HepG2 (cell line): Measurements from ENCODE around the gene FAM120B. TPM values are rescaled to one million over a fixed set of nuclear protein-coding genes. Genes with fewer than 3 reads are reported as not detected.

Experiments
- ATAC-seq: fragments of 200-7000 bp; cut with Tn5 transposase; 3 replicates; pipeline ENCODE4 v1.9.1; 2020; ENCODE audit warnings: mild to moderate bottlenecking, moderate library complexity
- BruUV-seq: library from RNA; stranded (reverse); fragments of 400-500 nt; replicated peaks from 2 replicates; lab custom pipeline; 2021; lab: Mats Ljungman, UMichigan
- CTCF ChIA-PET: fragments of 300-600 bp; formaldehyde crosslinking; extraction: SDS; loops from one replicate; lab custom pipeline; 2021; ENCODE audit warnings: low total read pairs, inconsistent platforms, low intra/inter-chr PET ratio; lab: Yijun Ruan, JAX
- POLR2A ChIA-PET: fragments of 350-600 bp; sonication (Branson Sonifier 250); formaldehyde crosslinking; loops from one replicate; lab custom pipeline; 2020; ENCODE audit warnings: antibody characterized with exemption, inconsistent platforms; lab: Yijun Ruan, JAX
- DNase-seq: peaks from one replicate; pipeline ENCODE4 v3.0.0-alpha.2; 2015; ENCODE audit warnings: low spot score
- FAIRE-seq: peaks from 3 replicates; lab custom pipeline; 2011; peaks lifted over from hg19 to GRCh38; lab: Jason Lieb, UNC
- H2AFZ ChIP-seq: one replicate; pipeline ENCODE4 v1.6.1; 2011; ENCODE audit warnings: low read length, inconsistent platforms
- H3K27ac ChIP-seq: fragments of 300-600 bp; 3 replicates; pipeline ENCODE4 v1.8.0; 2011; ENCODE audit warnings: mixed run types, mild to moderate bottlenecking, mixed read lengths, low read length, inconsistent platforms; ENCODE audit not compliant: insufficient read depth; ENCODE audit errors: extremely low read length
- H3K27me3 ChIP-seq, 2 experiments: fragments of 200-600 bp in 1 of 2; 2 replicates in 1 of 2; 3 replicates in 1 of 2; pipeline versions ENCODE4 v1.6.0 to v1.8.0; 2011; ENCODE audit warnings: low read length in 2 of 2, mild to moderate bottlenecking in 2 of 2, moderate library complexity in 2 of 2, inconsistent platforms in 1 of 2; ENCODE audit not compliant: insufficient read depth in 2 of 2, control insufficient read depth in 1 of 2
- H3K36me3 ChIP-seq, 2 experiments: fragments of 200-600 bp in 1 of 2; replicated peaks in 1 of 2; 2 replicates in 1 of 2; 3 replicates in 1 of 2; pipeline versions ENCODE4 v1.5.1 to v1.8.0; 2011; ENCODE audit warnings: low read length in 2 of 2, inconsistent platforms in 1 of 2; ENCODE audit not compliant: insufficient read depth in 2 of 2, control insufficient read depth in 1 of 2
- H3K4me1 ChIP-seq: 2 replicates; pipeline ENCODE4 v1.5.1; 2012; ENCODE audit warnings: low read length, inconsistent platforms; ENCODE audit not compliant: insufficient read depth
- H3K4me2 ChIP-seq: 2 replicates; pipeline ENCODE4 v1.6.0; 2011; ENCODE audit warnings: low read depth, low read length, inconsistent platforms
- H3K4me3 ChIP-seq, 3 experiments: fragments of 200-600 bp in 1 of 3; sonication (generic), shearing (Covaris generic) in 1 of 3; replicated peaks in 1 of 3; 2 replicates each; pipeline ENCODE4 v1.5.1; 2011 to 2016; ENCODE audit warnings: low read length in 3 of 3, inconsistent platforms in 2 of 3, low read depth in 2 of 3, mild to moderate bottlenecking in 2 of 3, control low read depth in 1 of 3, mixed read lengths in 1 of 3; ENCODE audit not compliant: insufficient read depth in 1 of 3
- H3K79me2 ChIP-seq: one replicate; pipeline ENCODE4 v1.6.1; 2011; ENCODE audit warnings: low read length, inconsistent platforms; ENCODE audit not compliant: insufficient read depth
- H3K9ac ChIP-seq: 2 replicates; pipeline ENCODE4 v1.6.0; 2011; ENCODE audit warnings: mild to moderate bottlenecking, low read depth, low read length, inconsistent platforms; ENCODE audit not compliant: insufficient read depth
- H3K9me3 ChIP-seq: 2 replicates; pipeline ENCODE4 v1.5.1; 2012; ENCODE audit warnings: mild to moderate bottlenecking, low read length
- H4K20me1 ChIP-seq: 2 replicates; pipeline ENCODE4 v1.6.0; 2011; ENCODE audit warnings: inconsistent platforms, mild to moderate bottlenecking, low read length, moderate library complexity; ENCODE audit not compliant: insufficient read depth
- ASH2L ChIP-seq: fragments of 300-600, 200-600 bp; sonication (generic); IDR thresholded peaks from 2 replicates; pipeline ENCODE4 v1.7.0; 2017; ENCODE audit warnings: low read depth, mild to moderate bottlenecking, moderate library complexity, mixed read lengths, low read length; ENCODE audit not compliant: insufficient read length
- FOSL2 ChIP-seq: sonication (generic); formaldehyde crosslinking; IDR thresholded peaks from 2 replicates; pipeline ENCODE4 v1.4.0; 2020; ENCODE audit warnings: missing genetic modification reagents
- HES4 ChIP-seq: sonication (generic); formaldehyde crosslinking; IDR thresholded peaks from 2 replicates; pipeline ENCODE4 v1.9.0; 2021; ENCODE audit warnings: mild to moderate bottlenecking, missing genetic modification reagents, borderline replicate concordance
- HNRNPL ChIP-seq: fragments of 200-400 bp; formaldehyde crosslinking; IDR thresholded peaks from 2 replicates; pipeline ENCODE4 v1.6.1; 2017; ENCODE audit warnings: mild to moderate bottlenecking, low read depth, low read length
- IKZF1 ChIP-seq: fragments of 450-650 bp; IDR thresholded peaks from 2 replicates; pipeline ENCODE4 v1.7.1; 2016
- KLF6 ChIP-seq: IDR thresholded peaks from 2 replicates; pipeline ENCODE4 v1.8.0; 2016; ENCODE audit warnings: missing biosample characterization, missing genetic modification reagents
- LCORL ChIP-seq, 2 experiments: fragments of 450-650 bp in 1 of 2; sonication (generic) in 1 of 2; formaldehyde crosslinking in 1 of 2; IDR thresholded peaks; 2 replicates each; pipeline versions ENCODE4 v1.5.0 to v1.6.1; 2017 to 2020; ENCODE audit warnings: antibody characterized with exemption in 1 of 2, missing genetic modification reagents in 1 of 2
- MATR3 ChIP-seq: sonication (generic); formaldehyde crosslinking; IDR thresholded peaks from 2 replicates; pipeline ENCODE4 v1.4.0; 2020; ENCODE audit warnings: missing genetic modification reagents
- MED13 ChIP-seq: sonication (generic); formaldehyde crosslinking; IDR thresholded peaks from 2 replicates; pipeline ENCODE4 v1.5.0; 2020; ENCODE audit warnings: missing genetic modification reagents
- MIER2 ChIP-seq: IDR thresholded peaks from 2 replicates; pipeline ENCODE4 v1.6.1; 2016; ENCODE audit warnings: missing biosample characterization, missing genetic modification reagents
- PHF21A ChIP-seq: sonication (generic); formaldehyde crosslinking; IDR thresholded peaks from 2 replicates; pipeline ENCODE4 v1.5.0; 2020; ENCODE audit warnings: mild to moderate bottlenecking, missing genetic modification reagents
- SYNCRIP ChIP-seq: fragments of 200-400 bp; formaldehyde crosslinking; IDR thresholded peaks from 2 replicates; pipeline ENCODE4 v1.6.1; 2018; ENCODE audit warnings: mild to moderate bottlenecking, low read depth, low read length; ENCODE audit not compliant: insufficient read depth
- YEATS4 ChIP-seq: sonication (generic); formaldehyde crosslinking; IDR thresholded peaks from 2 replicates; pipeline ENCODE4 v1.4.0; 2020; ENCODE audit warnings: missing genetic modification reagents, borderline replicate concordance
- ZNF101 ChIP-seq: sonication (generic); formaldehyde crosslinking; IDR thresholded peaks from 2 replicates; pipeline ENCODE4 v1.4.0; 2020; ENCODE audit warnings: mild to moderate bottlenecking, low read depth, missing genetic modification reagents, borderline replicate concordance
- ZNF143 ChIP-seq: sonication (generic); formaldehyde crosslinking; IDR thresholded peaks from 2 replicates; pipeline ENCODE4 v1.4.0; 2020; ENCODE audit warnings: missing genetic modification reagents
- ZNF660 ChIP-seq: sonication (generic); formaldehyde crosslinking; IDR thresholded peaks from 2 replicates; pipeline ENCODE4 v1.5.1; 2020; ENCODE audit warnings: mild to moderate bottlenecking, low read depth, missing genetic modification reagents, borderline replicate concordance
- ZNF75D ChIP-seq: sonication (generic); formaldehyde crosslinking; IDR thresholded peaks from 2 replicates; pipeline ENCODE4 v1.8.1; 2023; ENCODE audit warnings: missing genetic modification reagents, mild to moderate bottlenecking, borderline replicate concordance
- ZNF761 ChIP-seq: sonication (generic); formaldehyde crosslinking; conservative IDR thresholded peaks from 2 replicates; pipeline ENCODE4 v1.4.0; 2020; ENCODE audit warnings: mild to moderate bottlenecking, missing genetic modification reagents
- ZNF878 ChIP-seq: sonication (generic); formaldehyde crosslinking; IDR thresholded peaks from 2 replicates; pipeline ENCODE4 v1.8.1; 2023; ENCODE audit warnings: mild to moderate bottlenecking, missing genetic modification reagents, moderate library complexity
- WGBS: methylation state at CpG from one replicate; pipeline ENCODE4 v1.1.6; 2017; ENCODE audit warnings: low lambda C conversion rate; 5-methylcytosine and 5-hydroxymethylcytosine counted together
- in situ Hi-C: cut with HindIII; loops from 2 replicates; pipeline ENCODE4 v1.10.0; 2017; ENCODE audit warnings: low pct_unique_long_range_greater_than_20kb; ENCODE audit not compliant: extremely low pct_ligation_motif_present
- intact Hi-C: fragments of 100-400 bp; cut with micrococcal nuclease; formaldehyde crosslinking; loops from one replicate; pipeline ENCODE4 v1.10.0; 2022; ENCODE audit not compliant: unreplicated experiment
- polyA plus RNA-seq, 8 experiments: library from polyadenylated mRNA; depleted of rRNA in 3 of 8; stranded (reverse) in 7 of 8; unstranded in 1 of 8; fragments of >200 nt; fragmentation: Illumina TruSeq in 4 of 8; extraction: Trizol in 4 of 8; gene quantifications; 2 replicates each; pipeline versions ENCODE4 v1.2.1 to v1.2.3, GENCODE V29; 2011 to 2016; ENCODE audit warnings: low read depth in 4 of 8, missing spikeins in 1 of 8, mixed read lengths in 1 of 8; ENCODE audit not compliant: insufficient read depth in 1 of 8
- total RNA-seq, 5 experiments: library from RNA; depleted of rRNA; stranded (reverse); fragments of >200 nt; fragmentation: Illumina TruSeq; extraction: Trizol; gene quantifications; 2 replicates each; pipeline ENCODE4 v1.2.3, GENCODE V29; 2016; ENCODE audit warnings: low read depth in 1 of 5
- TF ChIP-seq, protein P1 (sequence below): sonication (generic); formaldehyde crosslinking; IDR thresholded peaks from 2 replicates; pipeline ENCODE4 v1.4.0; 2020; ENCODE audit warnings: mild to moderate bottlenecking, missing genetic modification reagents
- TF ChIP-seq, protein P2 (sequence below): sonication (generic); formaldehyde crosslinking; IDR thresholded peaks from 2 replicates; pipeline ENCODE4 v1.5.0; 2020; ENCODE audit warnings: missing genetic modification reagents
- TF ChIP-seq, protein P3 (sequence below): sonication (generic); formaldehyde crosslinking; IDR thresholded peaks from 2 replicates; pipeline ENCODE4 v1.8.0; 2022; ENCODE audit warnings: mild to moderate bottlenecking, missing genetic modification reagents, moderate library complexity

FAM120B gene
- total and polyA plus RNA-seq, 2 of the 13 experiments (the other 11 are each of a cell fraction or from before 2014, with no cell fraction given) = 9.2 to 10.7 TPM

DNA sequence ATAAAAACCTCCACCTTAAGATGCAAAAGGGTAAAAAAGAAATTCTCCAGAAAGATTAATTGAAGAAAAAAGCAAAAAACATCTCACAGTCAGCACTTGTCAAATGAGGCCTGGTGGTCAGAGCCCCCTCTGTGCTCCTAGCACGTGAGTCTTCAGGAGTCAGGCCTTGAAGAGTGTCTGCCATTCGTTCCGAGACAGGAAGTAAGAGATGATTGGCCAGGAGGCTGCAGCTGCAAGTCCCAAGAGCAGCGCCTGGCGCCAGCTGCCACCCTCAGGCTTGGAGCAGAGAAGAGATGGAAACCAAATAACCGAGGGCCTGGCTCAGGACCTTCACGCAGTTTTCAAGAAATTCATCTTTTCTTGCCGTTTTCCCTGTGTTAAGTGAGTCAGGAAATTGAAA lies 65.0 kb downstream of the FAM120B start (continued):
- TF ChIP-seq YEATS4 (CRISPR knock-in tag) = no peak
- no peak for TF ChIP-seq ZNF143
- no peak for TF ChIP-seq MED13 (CRISPR knock-in tag)
- TF ChIP-seq FOSL2 (CRISPR knock-in tag) = no peak
- no peak for TF ChIP-seq LCORL (IDR thresholded peaks at IDR 0.05)
- no peak for TF ChIP-seq LCORL (CRISPR knock-in tag; IDR thresholded peaks at IDR 0.05)
- no peak for TF ChIP-seq IKZF1
- TF ChIP-seq ZNF878 (CRISPR knock-in tag) = no peak
- no peak for TF ChIP-seq KLF6 (CRISPR knock-in tag)
- TF ChIP-seq ZNF101 (CRISPR knock-in tag) = no peak
- no peak for TF ChIP-seq HES4 (CRISPR knock-in tag)
- no peak for TF ChIP-seq MATR3 (CRISPR knock-in tag)
- TF ChIP-seq, all 625 proteins: peak for 0

DNA sequence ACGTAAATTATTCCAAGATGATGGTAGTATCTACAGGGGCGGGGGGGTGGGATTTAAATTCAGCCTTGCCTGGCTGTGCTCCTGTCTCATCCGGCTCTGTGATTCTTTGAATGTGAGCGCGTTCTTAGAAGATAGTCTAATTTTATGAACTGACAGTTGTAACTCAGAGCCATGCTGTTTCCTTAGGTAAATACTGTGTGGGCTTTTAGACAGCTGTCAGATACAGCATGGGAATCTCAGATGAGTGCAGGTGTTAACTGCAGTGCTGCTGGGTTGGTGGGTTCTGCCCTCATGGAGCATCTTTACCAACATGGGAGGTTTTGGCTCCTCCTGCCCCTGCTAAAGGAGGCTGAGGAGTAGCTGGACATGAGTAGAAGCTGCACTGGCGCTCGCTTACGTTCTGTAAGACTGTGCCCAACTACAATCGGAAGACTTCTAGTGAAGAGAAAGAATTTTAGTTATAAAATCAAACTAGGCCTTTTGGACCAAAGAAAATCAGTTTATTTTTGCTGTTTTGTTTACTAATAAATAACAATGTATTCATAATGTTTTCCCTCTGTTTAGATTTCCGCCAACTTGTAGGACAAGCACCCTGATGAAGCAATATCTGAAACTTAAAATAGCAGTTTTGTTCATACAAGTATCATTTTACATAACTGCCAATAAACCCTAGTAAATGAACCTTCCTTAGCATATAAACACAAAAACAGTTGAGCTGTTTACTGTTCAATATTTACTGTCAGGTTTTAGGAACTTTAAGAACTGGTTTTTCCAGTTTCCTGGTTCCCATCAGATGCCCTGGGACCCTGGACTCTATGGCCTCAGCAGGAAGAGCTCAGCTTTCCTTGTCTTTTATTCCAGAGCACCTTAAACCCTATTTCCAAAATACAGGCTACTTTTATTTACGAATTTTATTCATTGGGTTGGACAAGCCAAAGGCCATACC lies 66.1 kb downstream of the FAM120B start:
- WGBS = 97% methylated on average over 11 of the region's 11 CpGs
- TF ChIP-seq, protein P1, sequence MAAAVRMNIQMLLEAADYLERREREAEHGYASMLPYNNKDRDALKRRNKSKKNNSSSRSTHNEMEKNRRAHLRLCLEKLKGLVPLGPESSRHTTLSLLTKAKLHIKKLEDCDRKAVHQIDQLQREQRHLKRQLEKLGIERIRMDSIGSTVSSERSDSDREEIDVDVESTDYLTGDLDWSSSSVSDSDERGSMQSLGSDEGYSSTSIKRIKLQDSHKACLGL (CRISPR knock-in tag) = no peak
- TF ChIP-seq ASH2L (no peak), ZNF660 (CRISPR knock-in tag) (no peak), SYNCRIP (no peak), ZNF75D (CRISPR knock-in tag) (no peak), MIER2 (CRISPR knock-in tag) (no peak), HNRNPL (no peak), PHF21A (no peak), ZNF761 (CRISPR knock-in tag) (no peak)
- TF ChIP-seq, protein P2, sequence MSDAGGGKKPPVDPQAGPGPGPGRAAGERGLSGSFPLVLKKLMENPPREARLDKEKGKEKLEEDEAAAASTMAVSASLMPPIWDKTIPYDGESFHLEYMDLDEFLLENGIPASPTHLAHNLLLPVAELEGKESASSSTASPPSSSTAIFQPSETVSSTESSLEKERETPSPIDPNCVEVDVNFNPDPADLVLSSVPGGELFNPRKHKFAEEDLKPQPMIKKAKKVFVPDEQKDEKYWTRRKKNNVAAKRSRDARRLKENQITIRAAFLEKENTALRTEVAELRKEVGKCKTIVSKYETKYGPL (CRISPR knock-in tag) = no peak
- TF ChIP-seq, protein P3, sequence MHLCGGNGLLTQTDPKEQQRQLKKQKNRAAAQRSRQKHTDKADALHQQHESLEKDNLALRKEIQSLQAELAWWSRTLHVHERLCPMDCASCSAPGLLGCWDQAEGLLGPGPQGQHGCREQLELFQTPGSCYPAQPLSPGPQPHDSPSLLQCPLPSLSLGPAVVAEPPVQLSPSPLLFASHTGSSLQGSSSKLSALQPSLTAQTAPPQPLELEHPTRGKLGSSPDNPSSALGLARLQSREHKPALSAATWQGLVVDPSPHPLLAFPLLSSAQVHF (CRISPR knock-in tag) = no peak

More for the DNA sequence above, 66.1 kb downstream of the FAM120B start:
- no peak for ATAC-seq
- Histone ChIP-seq H3K9me3 (no peaks in the 10 kb centered on the region), H3K9ac (no peak overlapping the region), H3K4me2 (no peak overlapping the region), H3K27ac (no peak overlapping the region), H2AFZ (no peak overlapping the region), H3K4me3 (no peak overlapping the region), H3K36me3 (peaks cover 4 to 17% of the 10 kb centered on the region in 2 experiments), H3K79me2 (no peaks in the 10 kb centered on the region), H4K20me1 (no peaks in the 10 kb centered on the region), H3K4me1 (peaks cover 23% of the 10 kb centered on the region), H3K27me3 (no peaks in the 10 kb centered on the region)
- in situ Hi-C loops = no loop called here
- no peak for DNase-seq
- intact Hi-C loops = no loop called here
- POLR2A ChIA-PET = no interaction called here
- BruUV-seq = no TSS peak
- CTCF ChIA-PET = no interaction called here
- no peak for FAIRE-seq
